Hepatocyte (in vitro differentiated cells): ENCODE results near the gene RNF217. TPM values are rescaled to one million over a fixed set of nuclear protein-coding genes. Genes with fewer than 3 reads are reported as not detected.

Experiments used
- DNase-seq: peaks from one replicate; pipeline ENCODE4 v3.0.0-alpha.2; 2016; ENCODE audit warnings: low spot score
- H2AFZ ChIP-seq: fragments of 200-600 bp; sonication (generic); 2 replicates; pipeline ENCODE4 v1.6.0; 2016; ENCODE audit warnings: antibody characterized with exemption, mild to moderate bottlenecking
- H3K27ac ChIP-seq: fragments of 200-600 bp; sonication (generic); 2 replicates; pipeline ENCODE4 v1.5.1; 2016; ENCODE audit warnings: mild to moderate bottlenecking
- H3K27me3 ChIP-seq: fragments of 200-600 bp; sonication (generic); 2 replicates; pipeline ENCODE4 v1.6.1; 2016
- H3K36me3 ChIP-seq: fragments of 200-600 bp; sonication (generic); replicated peaks from 2 replicates; pipeline ENCODE4 v1.5.1; 2016; ENCODE audit warnings: low read depth; ENCODE audit not compliant: insufficient read depth
- H3K4me1 ChIP-seq: fragments of 200-600 bp; sonication (generic); 2 replicates; pipeline ENCODE4 v1.5.1; 2016; ENCODE audit warnings: mild to moderate bottlenecking, moderate library complexity; ENCODE audit not compliant: insufficient read depth
- H3K4me2 ChIP-seq: fragments of 200-600 bp; sonication (generic); 2 replicates; pipeline ENCODE4 v1.6.0; 2016
- H3K4me3 ChIP-seq: fragments of 200-600 bp; sonication (generic); 2 replicates; pipeline ENCODE4 v1.5.1; 2016; ENCODE audit warnings: mild to moderate bottlenecking
- H3K79me2 ChIP-seq: fragments of 200-600 bp; sonication (generic); 2 replicates; pipeline ENCODE4 v1.6.0; 2017; ENCODE audit warnings: mild to moderate bottlenecking
- H3K9me2 ChIP-seq: fragments of 200-600 bp; sonication (generic); replicated peaks from 2 replicates; pipeline ENCODE4 v1.6.0; 2017; ENCODE audit warnings: mild to moderate bottlenecking; ENCODE audit not compliant: insufficient read depth
- H3K9me3 ChIP-seq: fragments of 200-600 bp; sonication (generic); 2 replicates; pipeline ENCODE4 v1.5.1; 2016; ENCODE audit warnings: low read depth, mild to moderate bottlenecking
- H4K20me1 ChIP-seq: fragments of 200-600 bp; sonication (generic); 2 replicates; pipeline ENCODE4 v1.6.0; 2016; ENCODE audit warnings: mild to moderate bottlenecking; ENCODE audit not compliant: insufficient read depth, poor library complexity, severe bottlenecking
- CTCF ChIP-seq: fragments of 200-600 bp; sonication (generic); IDR thresholded peaks from 2 replicates; pipeline ENCODE4 v1.5.1; 2016; ENCODE audit warnings: antibody characterized with exemption, mild to moderate bottlenecking; ENCODE audit not compliant: poor library complexity
- EZH2 ChIP-seq: fragments of 200-600 bp; sonication (generic); IDR thresholded peaks from 2 replicates; pipeline ENCODE4 v1.6.1; 2016; ENCODE audit warnings: antibody characterized with exemption, mild to moderate bottlenecking, borderline replicate concordance
- EZH2phosphoT487 ChIP-seq: fragments of 200-600 bp; sonication (generic); IDR thresholded peaks from one replicate; pipeline ENCODE4 v1.6.1; 2018; ENCODE audit warnings: antibody characterized with exemption, mild to moderate bottlenecking, low read depth, moderate library complexity; ENCODE audit not compliant: unreplicated experiment, severe bottlenecking
- WGBS: methylation state at CpG from one replicate; pipeline ENCODE4 v1.1.6; 2016; ENCODE audit warnings: low lambda C conversion rate; ENCODE audit errors: missing lambda C conversion rate; 5-methylcytosine and 5-hydroxymethylcytosine counted together
- polyA plus RNA-seq: library from polyadenylated mRNA; unstranded; fragments of >200 nt; fragmentation: Nextera tagmentation; extraction: Ambion mirVana; gene quantifications from 2 replicates; pipeline ENCODE4 v1.2.1, GENCODE V29; 2016
- total RNA-seq: library from RNA; depleted of rRNA; stranded (reverse); fragments of >200 nt; gene quantifications from 2 replicates; pipeline ENCODE4 v1.2.3, GENCODE V29; 2014

Gene RNF217
- total and polyA plus RNA-seq, 2 experiments from 2014 or later = 8.8 to 18.4 TPM

GRCh38 chr6:124968401-124968800 lies 6.2 kb downstream of the RNF217 start:
- no peak for DNase-seq
- Histone ChIP-seq H3K4me1 (peaks cover 18% of the 10 kb centered on the region), H3K4me3 (no peak overlapping the region), H4K20me1 (peaks cover 4% of the 10 kb centered on the region), H3K9me2 (no peaks in the 10 kb centered on the region), H3K79me2 (peaks cover 89% of the 10 kb centered on the region), H3K9me3 (no peaks in the 10 kb centered on the region), H3K4me2 (no peak overlapping the region), H3K27ac (no peak overlapping the region), H3K36me3 (no peaks in the 10 kb centered on the region), H3K27me3 (no peaks in the 10 kb centered on the region), H2AFZ (no peak overlapping the region)
- WGBS = 53% methylated on average over 1 of the region's 1 CpG
- TF ChIP-seq CTCF (no peak), EZH2phosphoT487 (no peak), EZH2 (no peak)

GRCh38 chr6:124970243-124970642 lies 8.0 kb downstream of the RNF217 start:
- H3K9me2 ChIP-seq = no peaks in the 10 kb centered on the region
- no peak overlapping the region for H3K4me2 ChIP-seq
- H3K4me3 ChIP-seq = no peak overlapping the region
- no peak for TF ChIP-seq CTCF
- H2AFZ ChIP-seq = no peak overlapping the region
- peaks cover 94% of the 10 kb centered on the region for H3K79me2 ChIP-seq
- H3K27ac ChIP-seq = no peak overlapping the region
- no peaks in the 10 kb centered on the region for H3K27me3 ChIP-seq
- peaks cover 8% of the 10 kb centered on the region for H3K4me1 ChIP-seq
- H3K9me3 ChIP-seq = no peaks in the 10 kb centered on the region
- H4K20me1 ChIP-seq = peaks cover 4% of the 10 kb centered on the region
- no peaks in the 10 kb centered on the region for H3K36me3 ChIP-seq
- 95% methylated on average over 5 of the region's 5 CpGs for WGBS
- no peak for DNase-seq

- no peak overlapping the region for H3K4me2 ChIP-seq
- H3K4me1 ChIP-seq = peaks cover 4% of the 10 kb centered on the region
- no peaks in the 10 kb centered on the region for H3K9me3 ChIP-seq
- 96% methylated on average over 2 of the region's 2 CpGs for WGBS
- no peaks in the 10 kb centered on the region for H3K36me3 ChIP-seq
- peaks cover 4% of the 10 kb centered on the region for H4K20me1 ChIP-seq
- peaks cover 94% of the 10 kb centered on the region for H3K79me2 ChIP-seq
- no peaks in the 10 kb centered on the region for H3K9me2 ChIP-seq
- no peaks in the 10 kb centered on the region for H3K27me3 ChIP-seq
- no peak overlapping the region for H3K4me3 ChIP-seq
- no peak overlapping the region for H3K27ac ChIP-seq
- DNase-seq = no peak
- H2AFZ ChIP-seq = no peak overlapping the region
- TF ChIP-seq CTCF = no peak
- no peak for TF ChIP-seq EZH2
- TF ChIP-seq EZH2phosphoT487 = no peak
These were observed 8.5 kb downstream of the RNF217 start for GRCh38 chr6:124970763-124971162.

- H3K36me3 ChIP-seq = no peaks in the 10 kb centered on the region
- no peaks in the 10 kb centered on the region for H4K20me1 ChIP-seq
- H3K4me3 ChIP-seq = no peak overlapping the region
- H3K9me3 ChIP-seq = no peaks in the 10 kb centered on the region
- H3K27me3 ChIP-seq = no peaks in the 10 kb centered on the region
- H3K4me2 ChIP-seq = no peak overlapping the region
- H3K79me2 ChIP-seq = peaks cover 83% of the 10 kb centered on the region
- H3K9me2 ChIP-seq = no peaks in the 10 kb centered on the region
- TF ChIP-seq EZH2phosphoT487 (no peak), CTCF (no peak), EZH2 (no peak)
- DNase-seq = no peak
- no peak overlapping the region for H3K27ac ChIP-seq
- no peak overlapping the region for H2AFZ ChIP-seq
- peaks cover 4% of the 10 kb centered on the region for H3K4me1 ChIP-seq
- WGBS = 93% methylated on average over 6 of the region's 6 CpGs
These were observed 11.5 kb downstream of the RNF217 start for GRCh38 chr6:124973780-124974179.
